ENCODE data around the gene PRR12.

DNA sequence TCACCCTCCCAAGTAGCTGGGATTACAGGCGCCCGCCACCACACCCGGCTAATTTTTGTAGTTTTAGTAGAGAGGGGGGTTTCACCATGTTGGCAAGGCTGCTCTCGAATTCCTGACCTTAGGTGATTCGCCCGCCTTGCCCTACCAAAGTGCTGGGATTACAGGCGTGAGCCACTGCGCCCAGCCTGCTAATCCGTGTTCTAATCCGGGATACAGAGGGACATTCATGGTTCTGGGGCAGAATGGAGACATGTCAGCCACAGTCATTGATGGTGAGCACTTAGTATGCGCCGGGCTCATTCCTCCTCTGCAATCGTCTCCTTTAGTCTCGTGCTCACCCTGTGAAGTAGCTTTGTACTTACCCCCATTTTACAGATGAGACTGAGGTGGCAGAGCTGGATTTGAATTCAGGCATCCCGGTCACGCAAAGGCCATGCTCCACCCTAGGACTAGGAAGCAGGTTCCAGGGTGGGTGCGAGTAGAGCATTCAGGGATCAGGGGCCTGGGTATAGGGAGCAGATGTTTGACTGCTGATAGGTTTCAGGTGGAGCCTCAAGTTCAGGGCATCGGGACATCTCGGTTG, 40.7 kb downstream of the PRR12 start:
- TF ChIP-seq SUZ12 (IDR thresholded peaks at IDR 0.05), result no peak
- no peak for TF ChIP-seq NFRKB (IDR thresholded peaks at IDR 0.05)
- TF ChIP-seq LEF1 (IDR thresholded peaks at IDR 0.05; ENCODE audit: borderline replicate concordance), result no peak
- TF ChIP-seq, protein P1, sequence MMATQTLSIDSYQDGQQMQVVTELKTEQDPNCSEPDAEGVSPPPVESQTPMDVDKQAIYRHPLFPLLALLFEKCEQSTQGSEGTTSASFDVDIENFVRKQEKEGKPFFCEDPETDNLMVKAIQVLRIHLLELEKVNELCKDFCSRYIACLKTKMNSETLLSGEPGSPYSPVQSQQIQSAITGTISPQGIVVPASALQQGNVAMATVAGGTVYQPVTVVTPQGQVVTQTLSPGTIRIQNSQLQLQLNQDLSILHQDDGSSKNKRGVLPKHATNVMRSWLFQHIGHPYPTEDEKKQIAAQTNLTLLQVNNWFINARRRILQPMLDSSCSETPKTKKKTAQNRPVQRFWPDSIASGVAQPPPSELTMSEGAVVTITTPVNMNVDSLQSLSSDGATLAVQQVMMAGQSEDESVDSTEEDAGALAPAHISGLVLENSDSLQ (IDR thresholded peaks at IDR 0.05), result no peak
